ENCODE results near the gene HOXA6.

GRCh38 chr7:27128776-27129728 is 18.5 kb downstream of the HOXA6 start:
- TF ChIP-seq FOS (IDR thresholded peaks at IDR 0.05; ENCODE audit: borderline replicate concordance, insufficient read depth, low read length) = no peak
- TF ChIP-seq, protein P1, sequence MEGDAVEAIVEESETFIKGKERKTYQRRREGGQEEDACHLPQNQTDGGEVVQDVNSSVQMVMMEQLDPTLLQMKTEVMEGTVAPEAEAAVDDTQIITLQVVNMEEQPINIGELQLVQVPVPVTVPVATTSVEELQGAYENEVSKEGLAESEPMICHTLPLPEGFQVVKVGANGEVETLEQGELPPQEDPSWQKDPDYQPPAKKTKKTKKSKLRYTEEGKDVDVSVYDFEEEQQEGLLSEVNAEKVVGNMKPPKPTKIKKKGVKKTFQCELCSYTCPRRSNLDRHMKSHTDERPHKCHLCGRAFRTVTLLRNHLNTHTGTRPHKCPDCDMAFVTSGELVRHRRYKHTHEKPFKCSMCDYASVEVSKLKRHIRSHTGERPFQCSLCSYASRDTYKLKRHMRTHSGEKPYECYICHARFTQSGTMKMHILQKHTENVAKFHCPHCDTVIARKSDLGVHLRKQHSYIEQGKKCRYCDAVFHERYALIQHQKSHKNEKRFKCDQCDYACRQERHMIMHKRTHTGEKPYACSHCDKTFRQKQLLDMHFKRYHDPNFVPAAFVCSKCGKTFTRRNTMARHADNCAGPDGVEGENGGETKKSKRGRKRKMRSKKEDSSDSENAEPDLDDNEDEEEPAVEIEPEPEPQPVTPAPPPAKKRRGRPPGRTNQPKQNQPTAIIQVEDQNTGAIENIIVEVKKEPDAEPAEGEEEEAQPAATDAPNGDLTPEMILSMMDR (IDR thresholded peaks at IDR 0.05; ENCODE audit: extremely low read depth in 1 of 2, insufficient read depth in 1 of 2, low read depth in 1 of 2, low read length in 2 of 2) = no peak

Data from endothelial cell of umbilical vein (primary cell).